HG02763 (cell line): ENCODE results near the gene NOXA1.
"Not testable (repeated sequence)": the region's sequence is repeated elsewhere in the genome, so short reads cannot be mapped to it uniquely, and the experiment has no call there.

Experiments
- ATAC-seq: cut with Tn5 transposase; IDR thresholded peaks from one replicate; pipeline ENCODE4 v1.9.1; 2021; ENCODE audit warnings: mild to moderate bottlenecking, moderate library complexity; ENCODE audit not compliant: unreplicated experiment

The NOXA1 gene

DNA sequence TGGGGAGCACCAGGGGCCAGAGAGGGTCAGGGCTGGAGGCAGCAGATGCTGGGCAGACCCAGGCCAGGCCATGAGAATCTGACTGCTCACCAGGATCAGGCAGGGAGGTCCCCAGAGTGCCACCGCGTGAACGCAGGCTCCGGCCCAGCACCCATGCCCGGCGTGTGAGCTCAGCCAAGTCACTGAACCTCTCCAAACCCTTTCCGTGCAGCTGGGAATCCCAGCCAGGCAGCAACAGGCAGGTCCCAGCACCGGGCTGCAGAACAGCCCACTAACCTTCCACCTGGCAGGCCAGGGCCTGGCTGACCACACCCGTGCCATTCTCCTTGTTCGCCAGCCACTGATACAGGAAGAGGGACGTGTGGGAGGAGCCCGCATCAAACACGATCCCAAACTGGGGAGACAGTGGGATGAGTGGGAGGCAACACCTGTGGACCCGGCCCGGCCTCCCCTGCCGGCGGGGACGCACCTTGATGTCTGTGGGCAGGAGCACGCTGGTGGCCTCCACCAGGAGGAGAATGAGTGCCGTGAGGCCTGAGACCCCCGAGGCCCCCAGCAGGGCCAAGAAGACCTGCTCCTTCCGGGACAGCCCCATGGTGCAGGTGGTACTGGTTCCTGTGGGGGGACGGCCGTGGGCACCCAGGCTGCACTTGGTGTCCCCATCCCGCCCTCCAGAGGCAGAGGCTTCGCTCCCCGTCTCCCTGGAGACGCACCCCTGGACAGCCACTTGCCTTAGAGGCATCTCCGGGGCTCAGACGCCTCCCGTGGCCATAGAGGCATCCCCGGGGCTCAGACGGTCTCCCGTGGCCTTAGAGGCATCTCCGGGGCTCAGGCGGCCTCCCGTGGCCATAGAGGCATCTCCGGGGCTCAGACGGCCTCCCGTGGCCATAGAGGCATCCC, 14.7 kb downstream of the NOXA1 start:
- ATAC-seq: no peak

DNA sequence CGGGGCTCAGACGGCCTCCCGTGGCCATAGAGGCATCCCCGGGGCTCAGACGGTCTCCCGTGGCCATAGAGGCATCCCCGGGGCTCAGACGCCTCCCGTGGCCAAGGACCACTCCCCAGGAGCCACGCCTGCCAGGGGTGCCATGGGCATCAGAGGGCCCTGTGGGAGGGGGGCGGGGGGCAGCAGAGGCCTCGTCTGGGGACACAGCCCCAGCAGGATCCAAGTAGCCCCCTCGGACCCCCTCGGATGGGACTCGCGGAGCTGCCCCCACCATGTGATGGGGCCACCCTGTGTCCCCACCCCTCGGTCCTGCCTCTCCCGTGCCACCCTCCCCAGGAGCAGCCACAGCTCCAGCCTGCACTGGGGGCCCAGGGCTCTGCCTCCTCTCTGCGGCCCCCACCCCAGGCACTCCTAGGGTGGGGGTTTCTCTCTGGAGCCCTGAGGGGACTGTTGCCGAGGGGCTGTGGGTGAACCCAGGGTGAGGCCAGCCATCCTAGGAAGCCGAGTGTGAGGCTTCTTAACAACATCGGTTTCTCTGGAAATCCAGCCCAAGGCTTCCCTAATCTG, 15.5 kb downstream of the NOXA1 start:
- no peak for ATAC-seq

DNA sequence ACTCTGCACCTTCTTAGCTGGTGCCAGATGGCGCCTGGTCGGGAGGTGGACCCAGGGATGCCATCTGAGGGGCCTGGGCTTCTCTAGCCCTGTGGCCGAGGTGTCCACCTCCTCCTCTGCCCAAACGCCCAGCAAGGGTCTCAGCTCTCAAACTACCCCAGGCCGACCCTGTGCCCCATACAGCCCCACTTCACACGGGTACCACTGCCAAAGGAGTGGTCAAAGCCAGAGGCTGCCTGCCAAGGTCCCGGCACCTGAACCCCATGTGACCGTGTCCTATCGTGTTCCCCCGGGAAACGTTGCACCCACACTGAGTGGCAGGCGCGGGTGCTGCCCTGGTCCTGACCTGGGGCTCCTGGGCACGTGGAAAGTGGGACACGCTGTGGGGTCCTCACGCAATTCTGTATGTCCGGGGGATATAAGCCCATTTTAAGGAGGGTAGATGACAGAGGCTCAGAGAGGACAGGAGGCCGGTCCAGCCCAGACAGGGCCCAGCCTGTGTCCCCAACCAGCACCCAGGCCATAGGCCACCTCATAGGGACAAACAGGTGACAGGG, 16.0 kb downstream of the NOXA1 start:
- no peak for ATAC-seq

DNA sequence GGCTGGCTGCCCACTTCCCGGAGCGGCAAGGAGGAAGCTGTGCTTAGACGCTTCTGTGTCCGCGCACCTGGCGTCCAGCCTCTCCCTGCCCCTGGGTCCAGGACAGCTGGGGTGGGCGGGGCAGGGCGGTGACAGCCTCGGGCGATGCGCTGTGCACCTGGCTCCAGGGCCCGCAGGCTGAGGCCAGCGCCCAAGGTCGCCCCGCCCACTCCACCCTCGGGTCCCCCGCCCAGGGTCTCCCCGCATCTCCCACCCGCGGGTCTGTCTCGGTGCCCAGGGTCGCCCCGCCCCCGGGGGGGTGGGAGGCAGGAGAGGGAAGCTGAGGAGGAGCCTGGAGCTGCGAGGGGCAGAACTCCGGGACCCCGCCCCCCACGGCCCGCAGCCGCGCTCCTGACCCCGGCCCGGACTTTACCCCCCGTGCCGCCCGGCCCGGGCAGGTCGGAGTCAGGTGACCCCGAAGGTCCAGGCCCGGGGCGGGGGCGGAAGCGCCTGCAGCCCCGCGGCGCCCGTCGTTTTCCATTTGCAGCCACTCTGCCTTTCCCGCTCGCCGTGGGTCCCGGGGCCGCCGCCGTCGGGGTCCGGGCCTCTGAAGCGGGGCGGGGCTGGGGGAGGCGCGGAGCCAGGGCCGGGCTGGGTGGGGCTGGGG, 18.2 kb downstream of the NOXA1 start, which contains the start of gene ENTPD8:
Gene ENTPD8, minus strand, starts transcription at position 69 of the 646 bp plus-strand sequence. CDS start 3,072 bp downstream, outside the sequence.
- no peak for ATAC-seq

DNA sequence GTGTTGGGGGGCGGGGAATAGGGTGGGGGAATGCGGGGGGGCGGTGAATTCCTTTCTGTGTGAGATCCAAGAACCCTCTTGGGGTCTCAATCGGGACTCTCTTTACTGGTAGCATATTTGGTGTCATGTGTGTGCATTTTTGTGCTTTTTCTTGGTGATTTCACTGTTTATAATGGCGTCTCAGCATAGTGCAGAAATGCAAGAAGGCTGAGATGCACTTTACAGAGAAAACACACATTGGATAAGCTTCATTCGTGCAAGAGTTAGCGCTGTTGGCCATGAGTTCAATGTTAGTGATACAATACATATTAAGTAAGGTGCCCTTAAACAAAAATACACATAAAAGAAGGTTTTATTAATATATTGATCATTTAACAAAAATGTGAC, 18.7 kb downstream of the NOXA1 start:
- no peak for ATAC-seq

DNA sequence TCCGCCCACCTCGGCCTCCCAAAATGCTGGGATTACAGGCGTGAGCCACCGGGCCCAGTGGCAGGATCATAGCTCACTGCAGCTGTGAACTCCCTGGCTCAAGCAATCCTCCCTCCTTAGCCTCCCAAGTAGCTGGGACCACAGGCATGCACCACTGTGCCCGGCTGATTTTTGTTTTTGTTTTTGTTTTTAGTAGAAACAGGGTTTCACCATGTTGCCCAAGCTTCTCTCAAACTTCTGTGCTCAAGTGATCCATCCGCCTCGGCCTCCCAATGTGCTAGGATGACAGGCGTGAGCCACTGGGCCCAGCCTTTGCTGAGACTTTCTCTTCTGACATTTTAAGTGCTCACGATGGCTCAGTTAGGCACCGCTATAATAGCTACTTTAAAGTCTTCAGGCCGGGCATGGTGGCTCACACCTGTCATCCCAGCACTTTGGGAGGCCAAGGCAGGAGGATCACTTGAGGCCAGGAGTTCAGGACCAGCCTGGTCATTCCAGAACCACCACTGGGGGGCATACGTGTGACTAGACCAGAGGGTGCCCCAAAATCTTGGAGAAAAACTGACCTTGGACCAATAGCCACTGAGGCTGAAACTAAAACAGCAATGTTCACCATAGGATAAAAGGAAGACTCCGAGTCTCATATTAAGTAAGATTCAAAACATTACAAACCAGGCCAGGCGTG, 21.1 kb downstream of the NOXA1 start:
- ATAC-seq: no peak

DNA sequence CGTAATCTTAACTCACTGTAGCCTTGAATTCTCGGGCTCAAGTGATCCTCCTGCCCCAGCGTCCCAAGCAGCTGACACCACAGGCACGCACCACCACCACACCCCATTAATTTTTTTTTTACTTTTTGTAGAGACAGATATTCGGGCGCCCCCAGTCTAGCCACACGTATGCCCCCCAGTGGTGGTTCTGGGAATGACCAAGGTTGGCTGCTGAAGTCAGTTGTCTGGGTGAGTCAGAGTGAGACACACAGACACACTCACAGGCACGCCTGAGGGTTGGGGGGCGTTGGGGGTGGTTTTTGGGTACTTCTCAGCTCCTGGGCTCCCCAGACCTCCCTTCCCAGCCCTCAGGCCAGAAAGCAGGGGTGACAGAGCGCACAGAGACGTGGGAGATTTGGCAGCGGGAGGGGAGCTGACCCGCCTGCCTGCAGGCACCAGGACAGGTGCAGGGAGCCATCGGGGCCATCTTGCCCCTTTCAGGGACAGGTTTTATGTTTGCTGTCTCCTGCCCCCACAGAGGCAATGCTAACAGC, 22.1 kb downstream of the NOXA1 start:
- no peak for ATAC-seq

DNA sequence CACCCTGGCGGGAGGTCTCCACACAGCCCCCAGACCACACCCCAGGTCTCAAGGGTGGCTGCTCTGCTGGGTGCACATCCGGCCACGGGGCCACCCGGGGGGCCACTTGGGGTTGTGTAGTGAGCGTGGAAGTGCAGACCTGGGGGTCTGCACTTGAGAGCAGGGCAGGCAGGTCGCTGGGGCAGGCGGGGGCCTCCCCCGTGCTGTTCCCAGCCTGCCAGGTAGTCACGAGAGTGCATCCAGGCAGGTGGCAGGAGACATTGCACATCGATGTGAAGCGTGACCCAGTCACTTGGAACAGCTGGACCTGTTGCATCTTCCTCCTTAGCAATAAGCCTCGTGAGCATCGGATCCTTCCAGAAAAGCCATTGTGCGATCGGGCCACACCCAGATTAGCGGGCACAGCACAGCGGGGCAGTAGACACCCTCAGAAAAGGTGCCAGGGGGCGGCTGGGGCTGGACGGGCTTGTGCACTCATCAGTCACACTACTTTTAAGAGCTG, 22.8 kb downstream of the NOXA1 start:
- ATAC-seq: no peak

DNA sequence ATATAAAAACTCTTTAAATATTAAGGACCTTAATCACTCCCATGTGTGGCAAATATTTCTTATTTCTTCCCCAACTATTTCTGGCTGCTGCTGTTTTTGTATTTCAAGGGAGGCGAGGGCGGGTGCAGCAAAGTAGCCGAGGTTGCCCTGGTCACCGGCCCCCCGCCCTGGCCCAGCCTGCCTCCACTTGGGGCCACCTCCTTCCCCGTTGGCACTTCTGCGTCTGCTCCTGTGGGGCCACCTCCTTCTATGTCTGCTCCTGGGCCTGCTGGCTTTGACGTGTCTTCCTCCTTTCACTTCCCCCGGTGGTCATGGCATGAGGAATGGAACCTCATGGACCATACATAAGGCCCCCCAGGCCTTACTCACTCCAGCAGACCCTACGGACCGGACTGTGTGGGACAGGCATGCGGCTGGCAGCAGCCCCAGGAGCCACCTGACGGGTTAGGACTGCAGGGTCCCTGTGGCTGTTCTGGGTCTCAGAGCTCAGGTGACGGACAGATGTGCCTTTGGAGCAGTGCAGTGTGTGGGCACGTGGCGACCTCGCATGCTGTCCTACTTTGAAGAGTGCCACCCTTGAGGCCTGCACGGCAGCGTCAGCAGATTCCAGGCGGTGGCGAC, 23.8 kb downstream of the NOXA1 start:
- no peak for ATAC-seq

DNA sequence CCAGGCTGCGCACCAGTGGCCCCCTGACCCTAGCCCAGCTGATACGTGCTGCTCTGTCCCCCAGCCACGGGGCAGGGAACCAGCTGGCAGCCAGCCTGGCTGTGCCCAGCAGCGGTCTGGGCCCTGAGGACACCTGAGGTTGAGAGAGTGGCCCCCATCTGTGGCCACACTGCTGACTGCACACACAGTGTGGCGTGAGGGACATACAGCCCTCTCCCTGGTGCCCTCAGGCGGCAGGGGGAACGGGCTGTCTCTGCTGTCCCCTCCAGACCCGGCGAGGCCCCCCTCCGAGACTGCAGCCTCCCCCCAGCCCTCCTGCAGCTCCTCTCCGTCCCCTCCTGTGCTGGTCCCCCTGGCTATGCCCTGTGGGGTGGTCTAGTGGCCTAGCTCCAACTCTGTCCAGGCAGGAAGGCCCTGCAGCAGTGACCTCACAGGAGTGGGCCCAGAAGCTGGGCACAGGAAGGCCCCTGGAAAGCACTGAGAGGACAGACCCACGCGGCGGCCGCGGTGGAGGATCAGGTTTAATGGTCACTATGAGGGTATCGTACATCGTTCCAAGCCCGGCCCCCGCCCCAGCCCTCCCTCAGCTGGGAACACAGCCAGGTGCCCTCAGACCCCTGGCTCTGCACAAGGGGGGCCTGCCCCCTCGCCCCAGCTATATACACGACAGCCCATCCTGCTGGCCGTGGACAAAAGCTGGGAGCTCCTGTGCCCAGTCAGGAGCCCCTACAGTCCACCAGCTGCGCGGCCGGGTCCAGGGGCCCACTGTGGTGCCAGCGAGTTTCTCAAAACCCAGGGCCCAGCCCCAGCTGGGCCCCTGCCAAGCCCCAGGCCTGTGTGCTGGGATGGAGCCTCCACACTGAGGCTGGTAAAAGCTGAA, 24.8 kb downstream of the NOXA1 start:
- no peak for ATAC-seq

DNA sequence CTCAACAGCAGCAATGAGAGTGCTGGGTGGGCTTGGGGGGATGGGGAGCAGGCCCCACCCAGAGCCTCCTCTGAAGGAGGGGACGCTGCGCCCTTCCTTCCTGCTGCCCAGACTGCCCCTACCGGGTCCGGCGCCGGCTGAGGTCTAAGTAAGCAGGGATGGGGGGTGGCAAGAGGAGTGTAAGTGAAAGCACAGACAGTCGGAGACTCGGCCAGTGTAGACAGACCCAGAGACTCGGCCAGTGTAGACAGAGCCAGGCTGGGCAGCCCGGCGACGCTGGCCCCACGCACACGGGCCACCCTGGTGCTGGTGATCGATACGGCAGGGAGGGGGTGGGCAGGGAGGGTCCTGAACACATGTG, 25.4 kb downstream of the NOXA1 start:
- no peak for ATAC-seq

DNA sequence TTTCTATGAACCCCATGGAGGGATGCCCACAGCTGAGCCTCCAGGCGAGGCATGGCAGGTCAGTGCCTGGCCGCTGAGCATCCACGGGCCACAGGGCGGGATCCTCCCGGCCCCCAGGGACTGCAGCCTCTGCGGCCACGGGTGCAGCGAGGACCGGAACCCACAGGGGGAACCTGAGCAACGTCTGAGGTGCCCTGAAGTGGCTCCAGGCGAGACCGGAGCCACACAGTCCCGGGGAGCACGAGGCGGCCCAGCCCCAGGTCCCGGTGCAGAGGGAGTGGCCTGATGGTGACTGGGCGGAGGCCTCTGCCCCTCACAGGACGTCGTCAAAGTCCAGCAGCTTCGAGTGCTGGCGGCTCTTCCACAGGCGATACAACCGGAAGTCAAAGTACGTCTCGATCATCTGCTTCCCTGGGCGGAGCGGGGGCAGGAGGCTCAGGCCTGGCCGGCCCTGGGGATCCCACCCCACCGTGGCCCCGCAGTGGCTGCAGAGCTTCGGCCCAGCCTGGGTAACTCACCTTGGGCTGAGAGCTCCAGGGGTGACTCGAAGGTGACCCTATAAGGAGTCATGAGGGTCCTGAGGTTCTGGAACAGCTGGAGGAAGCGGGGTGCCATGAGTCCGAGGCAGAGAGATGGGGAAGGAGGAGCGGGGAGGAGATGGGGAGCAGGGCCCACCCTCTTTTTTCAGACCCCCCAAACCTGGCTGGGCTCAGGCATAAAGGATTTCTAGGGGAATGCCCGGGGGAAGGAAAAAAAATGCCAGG, 26.1 kb downstream of the NOXA1 start:
- no peak for ATAC-seq

DNA sequence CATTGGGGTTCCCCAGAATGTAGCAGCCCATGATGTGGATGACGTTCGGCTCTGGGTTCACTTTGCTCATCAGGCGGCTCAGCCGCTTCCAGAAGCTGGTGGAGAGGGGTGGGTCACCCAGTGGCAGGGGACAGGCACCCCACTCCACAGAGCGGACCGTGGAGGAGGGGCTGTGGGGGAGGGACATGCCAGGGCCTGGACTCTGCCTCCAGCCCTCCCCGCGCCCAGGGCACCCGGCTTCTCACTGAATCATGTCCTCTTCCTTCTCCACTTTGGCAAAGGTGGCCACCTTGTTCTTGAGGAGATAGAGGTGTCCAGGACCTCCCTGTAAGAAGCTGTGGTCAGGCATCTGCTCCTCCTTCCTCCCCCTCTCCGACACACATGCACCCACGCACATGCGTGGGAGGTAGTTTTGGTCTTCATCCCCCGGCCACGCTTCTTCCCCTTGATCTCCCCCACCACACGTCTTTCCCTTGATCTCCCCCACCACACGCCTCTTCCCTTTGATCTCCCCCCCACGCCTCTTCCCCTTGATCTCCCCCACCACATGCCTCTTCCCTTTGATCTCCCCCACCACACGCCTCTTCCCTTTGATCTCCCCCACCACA, 26.8 kb downstream of the NOXA1 start:
- no peak for ATAC-seq

DNA sequence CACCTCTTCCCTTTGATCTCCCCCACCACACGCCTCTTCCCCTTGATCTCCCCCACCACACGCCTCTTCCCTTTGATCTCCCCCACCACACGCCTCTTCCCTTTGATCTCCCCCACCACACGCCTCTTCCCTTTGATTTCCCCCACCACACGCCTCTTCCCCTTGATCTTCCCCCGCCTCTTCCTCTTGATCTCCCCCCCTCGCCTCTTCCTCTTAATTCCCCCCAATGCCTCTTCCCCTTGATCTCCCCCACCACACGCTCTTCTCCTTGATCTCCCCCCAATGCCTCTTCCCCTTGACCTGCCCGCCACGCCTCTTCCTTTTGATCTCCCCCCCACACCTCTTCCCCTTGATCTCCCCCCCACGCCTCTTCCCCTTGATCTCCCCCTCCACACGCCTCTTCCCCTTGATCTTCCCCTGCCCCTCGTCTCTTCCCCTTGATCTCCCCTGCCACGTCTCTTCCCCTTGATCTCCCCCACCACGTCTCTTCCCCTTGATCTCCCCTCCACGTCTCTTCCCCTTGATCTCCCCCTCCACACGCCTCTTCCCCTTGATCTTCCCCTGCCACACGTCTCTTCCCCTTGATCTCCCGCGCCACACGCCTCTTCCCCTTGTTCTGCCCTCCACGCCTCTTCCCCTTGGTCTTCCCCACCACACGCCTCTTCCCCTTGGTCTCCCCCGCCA, 27.5 kb downstream of the NOXA1 start:
- not testable (repeated sequence) for ATAC-seq

DNA sequence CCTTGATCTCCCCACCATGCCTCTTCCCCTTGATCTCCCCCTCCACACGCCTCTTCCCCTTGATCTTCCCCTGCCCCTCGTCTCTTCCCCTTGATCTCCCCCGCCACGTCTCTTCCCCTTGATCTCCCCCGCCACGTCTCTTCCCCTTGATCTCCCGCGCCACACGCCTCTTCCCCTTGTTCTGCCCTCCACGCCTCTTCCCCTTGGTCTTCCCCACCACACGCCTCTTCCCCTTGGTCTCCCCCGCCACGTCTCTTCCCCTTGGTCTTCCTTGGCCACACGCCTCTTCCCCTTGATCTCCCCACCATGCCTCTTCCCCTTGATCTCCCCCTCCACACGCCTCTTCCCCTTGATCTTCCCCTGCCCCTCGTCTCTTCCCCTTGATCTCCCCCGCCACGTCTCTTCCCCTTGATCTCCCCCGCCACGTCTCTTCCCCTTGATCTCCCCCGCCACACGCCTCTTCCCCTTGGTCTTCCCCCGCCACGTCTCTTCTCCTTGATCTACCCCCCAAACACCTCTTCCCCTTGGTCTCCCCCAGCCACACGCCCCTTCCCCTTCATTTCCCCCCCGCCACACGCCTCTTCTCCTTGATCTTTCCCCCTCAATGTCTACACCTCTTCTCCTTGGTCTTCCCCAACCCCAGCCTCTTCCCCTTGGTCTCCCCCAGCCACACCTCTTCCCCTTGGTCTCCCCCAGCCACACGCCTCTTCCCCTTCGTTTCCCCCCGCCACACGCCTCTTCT, 28.2 kb downstream of the NOXA1 start:
- not testable (repeated sequence) for ATAC-seq

DNA sequence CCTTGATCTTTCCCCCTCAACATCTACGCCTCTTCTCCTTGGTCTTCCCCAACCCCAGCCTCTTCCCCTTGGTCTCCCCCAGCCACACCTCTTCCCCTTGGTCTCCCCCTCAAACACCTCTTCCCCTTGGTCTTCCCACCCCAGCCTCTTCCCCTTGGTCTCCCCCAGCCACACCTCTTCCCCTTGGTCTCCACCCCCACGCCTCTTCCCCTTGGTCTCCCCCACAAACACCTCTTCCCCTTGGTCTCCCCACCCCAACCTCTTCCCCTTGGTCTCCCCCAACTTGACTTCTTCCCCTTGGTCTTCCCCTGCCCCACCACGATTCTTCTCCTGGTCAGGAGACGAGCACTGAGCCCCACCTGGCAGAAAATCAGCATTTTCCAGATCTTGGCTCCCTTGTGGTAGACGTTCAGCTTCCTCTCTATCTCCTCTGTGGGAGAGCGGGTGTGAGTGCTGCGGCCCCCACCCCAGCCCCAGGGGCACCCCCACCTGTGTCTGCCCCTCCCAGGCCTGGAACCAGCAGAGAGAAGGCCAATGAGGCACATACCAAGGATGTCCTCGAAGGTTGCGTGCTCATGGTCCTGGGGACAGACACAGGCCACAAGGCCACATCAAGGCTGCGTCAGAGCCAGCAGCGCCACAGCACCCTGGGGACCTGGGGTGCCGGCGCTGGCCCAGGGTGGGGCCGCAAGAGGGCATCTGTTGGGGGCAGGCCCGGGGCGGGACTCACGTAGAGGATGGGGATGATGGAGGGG, 29.0 kb downstream of the NOXA1 start:
- no peak for ATAC-seq
